ENCODE results near the gene POLH.
"Not testable (repeated sequence)": the region's sequence is repeated elsewhere in the genome, so short reads cannot be mapped to it uniquely, and the experiment has no call there.

Gene POLH

DNA sequence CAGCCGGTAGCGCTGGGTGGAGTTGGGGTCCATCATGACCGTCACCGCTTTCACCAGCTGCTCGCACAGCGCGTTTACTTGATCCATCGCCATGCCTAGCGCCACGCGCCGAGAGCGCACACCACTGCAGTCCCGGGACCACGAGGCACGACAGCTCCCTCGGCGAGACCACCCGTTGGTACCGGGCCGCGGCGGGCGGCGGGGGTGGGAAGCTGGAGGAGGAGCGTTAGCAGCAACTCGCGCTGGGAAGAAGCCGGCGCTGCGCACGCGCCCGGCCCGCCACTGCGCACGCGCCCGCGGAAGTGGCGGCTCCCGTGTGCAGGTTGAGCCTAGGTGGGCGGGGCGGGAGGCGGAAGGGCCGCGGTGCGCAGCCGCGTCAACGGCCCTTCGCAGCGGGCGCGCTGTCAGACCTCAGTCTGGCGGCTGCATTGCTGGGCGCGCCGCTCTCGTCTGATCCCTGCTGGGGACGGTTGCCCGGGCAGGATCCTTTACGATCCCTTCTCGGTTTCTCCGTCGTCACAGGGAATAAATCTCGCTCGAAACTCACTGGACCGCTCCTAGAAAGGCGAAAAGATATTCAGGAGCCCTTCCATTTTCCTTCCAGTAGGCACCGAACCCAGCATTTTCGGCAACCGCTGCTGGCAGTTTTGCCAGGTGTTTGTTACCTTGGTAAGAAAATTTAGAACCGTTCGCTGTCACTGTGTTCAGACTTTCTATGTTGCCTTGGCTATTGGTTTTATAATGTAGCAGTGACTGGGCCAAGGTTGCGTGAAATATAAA lies at the start of gene POLH, which contains the start of gene XPO5:
Gene POLH, plus strand, starts transcription at position 414 of the 780 bp plus-strand sequence. CDS start 6,135 bp downstream, outside the sequence.
Gene XPO5, minus strand, starts transcription at position 267 of the 780 bp plus-strand sequence. Its CDS starts 174 bp downstream, at position 93.
- FAIRE-seq = no peak

GRCh38 chr6:43532201-43532600 lies 43.8 kb upstream of the POLH start:
- no peak for FAIRE-seq

DNA sequence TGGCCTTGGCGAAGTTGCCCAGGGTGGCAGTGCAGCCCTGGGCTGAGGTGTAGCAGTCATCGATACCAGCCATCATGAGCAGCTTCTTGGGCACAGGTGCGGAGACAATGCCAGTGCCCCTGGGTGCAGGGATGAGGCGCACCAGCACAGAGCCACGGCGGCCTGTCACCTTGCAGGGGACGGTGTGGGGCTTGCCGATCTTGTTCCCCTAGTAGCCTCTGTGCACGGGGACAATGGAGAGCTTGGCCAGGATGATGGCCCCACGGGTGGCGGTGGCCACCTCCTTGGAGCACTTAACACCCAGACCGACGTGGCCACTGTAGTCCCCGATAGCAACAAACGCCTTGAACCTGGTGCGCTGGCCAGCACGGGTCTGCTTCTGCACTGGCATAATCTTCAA lies 37.0 kb upstream of the POLH start:
- not testable (repeated sequence) for FAIRE-seq

- FAIRE-seq = not testable (repeated sequence)
These were observed 36.6 kb upstream of the POLH start for GRCh38 chr6:43539409-43539808.

DNA sequence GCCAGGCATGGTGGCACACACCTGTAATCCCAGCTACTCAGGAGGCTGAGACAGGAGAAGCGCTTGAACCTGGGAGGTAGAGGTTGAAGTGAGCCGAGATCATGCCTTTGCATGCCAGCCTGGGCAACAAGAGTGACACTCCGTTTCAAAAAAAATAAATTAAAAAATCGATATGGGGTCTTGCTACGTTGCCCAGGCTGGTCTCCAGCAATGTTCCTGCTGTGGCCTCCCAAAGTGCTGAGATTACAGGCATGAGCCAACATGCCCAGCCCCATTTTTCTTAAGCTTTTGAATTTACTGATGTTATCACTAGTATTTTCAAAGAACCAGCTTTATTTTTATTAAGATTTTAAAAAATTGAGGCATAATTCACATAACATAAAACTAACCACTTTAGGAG lies 35.5 kb upstream of the POLH start:
- FAIRE-seq = no peak

DNA sequence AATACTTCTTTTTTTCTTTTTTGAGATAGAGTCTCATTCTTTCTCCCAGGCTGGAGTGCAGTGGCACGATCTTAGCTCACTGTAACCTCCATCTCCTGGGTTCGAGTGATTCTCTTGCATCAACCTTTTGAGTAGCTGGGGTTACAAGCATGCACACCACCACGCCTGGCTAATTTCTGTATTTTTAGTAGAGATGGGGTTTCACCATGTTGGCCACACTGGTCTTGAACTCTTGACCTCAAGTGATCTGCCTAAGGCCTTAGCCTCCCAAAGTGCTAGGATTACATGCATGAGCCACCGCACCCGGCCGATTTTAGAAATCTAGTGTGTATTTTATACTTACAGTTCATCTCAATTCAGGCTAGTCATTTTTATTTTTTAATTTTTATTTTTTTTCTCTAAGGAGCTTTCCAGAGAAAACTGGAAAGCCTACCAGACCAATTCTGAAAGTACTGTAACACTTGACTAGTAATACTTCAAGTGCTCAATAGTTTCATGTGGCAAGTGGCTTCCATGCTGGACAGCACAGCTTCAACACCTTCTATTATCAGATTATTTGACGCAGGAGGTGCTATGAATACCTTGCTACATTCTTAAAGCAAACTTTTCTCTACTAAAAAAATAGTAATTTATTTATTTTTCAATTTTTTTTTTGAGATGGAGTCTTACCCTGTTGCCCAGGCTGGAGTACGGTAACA lies 34.1 kb upstream of the POLH start:
- FAIRE-seq = no peak

DNA sequence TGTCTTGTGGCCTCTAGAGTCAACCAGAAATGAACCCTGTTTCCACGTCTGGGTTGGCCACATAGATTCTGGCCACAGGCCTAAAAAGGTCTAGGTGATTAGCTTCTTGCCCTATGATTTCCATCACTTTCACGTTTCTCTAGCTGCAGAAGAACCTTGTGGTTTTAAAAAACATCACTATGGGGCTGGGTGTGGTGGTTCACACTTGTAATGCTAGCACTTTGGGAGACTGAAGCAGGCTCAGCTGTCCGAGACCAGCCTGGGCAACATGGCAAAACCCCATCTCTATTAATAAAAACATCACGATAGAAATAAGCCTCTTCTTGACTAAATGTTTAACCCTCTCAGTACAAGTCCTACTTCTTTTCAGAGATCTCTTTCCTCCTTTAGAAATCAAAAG lies 31.5 kb upstream of the POLH start:
- FAIRE-seq = no peak

- FAIRE-seq = no peak
These were observed 28.8 kb upstream of the POLH start for GRCh38 chr6:43547222-43547621.

GRCh38 chr6:43557620-43558019 lies 18.4 kb upstream of the POLH start:
- FAIRE-seq = not testable (repeated sequence)

DNA sequence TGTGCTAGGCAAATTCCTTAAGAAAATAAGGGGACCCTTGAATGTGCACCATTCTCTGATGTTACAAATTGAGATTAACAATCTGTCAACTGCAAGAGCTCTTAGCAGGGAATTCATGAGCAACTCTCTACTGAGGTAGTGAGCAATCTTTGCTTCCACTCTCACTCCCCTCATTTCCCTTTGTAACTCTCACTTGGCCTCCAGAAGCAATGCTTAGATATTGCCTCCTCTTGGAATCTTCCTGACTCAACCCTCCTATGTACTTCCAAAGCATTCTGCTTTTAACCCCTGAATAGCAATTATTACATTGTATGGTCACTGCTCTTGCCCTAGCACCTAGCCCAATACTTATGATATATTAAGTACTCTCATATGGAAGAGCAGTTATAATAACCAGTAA lies 16.7 kb upstream of the POLH start:
- no peak for FAIRE-seq

GRCh38 chr6:43570876-43571441 lies 5.0 kb upstream of the POLH start:
- FAIRE-seq = no peak

DNA sequence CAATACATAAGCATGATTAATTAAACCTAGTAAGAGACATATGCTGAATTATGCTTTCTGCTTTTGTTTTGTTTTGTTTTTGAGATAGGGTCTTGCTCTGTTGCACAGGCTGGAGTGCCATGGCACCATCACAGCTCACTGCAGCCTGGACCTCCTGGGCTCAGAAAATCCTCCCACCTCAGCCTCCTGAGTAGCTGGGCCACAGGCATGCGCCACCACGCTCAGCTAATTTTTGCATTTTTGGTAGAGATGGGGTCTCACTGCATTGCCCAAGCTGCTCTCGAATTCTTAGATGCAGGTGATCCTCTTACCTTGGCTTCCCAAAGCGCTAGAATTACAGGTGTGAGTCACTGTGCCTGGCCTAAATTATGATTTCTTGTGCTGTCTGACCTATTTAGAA lies 4.0 kb upstream of the POLH start:
- no peak for FAIRE-seq

- FAIRE-seq = no peak
These were observed 747 bp upstream of the POLH start for GRCh38 chr6:43575105-43575771.

DNA sequence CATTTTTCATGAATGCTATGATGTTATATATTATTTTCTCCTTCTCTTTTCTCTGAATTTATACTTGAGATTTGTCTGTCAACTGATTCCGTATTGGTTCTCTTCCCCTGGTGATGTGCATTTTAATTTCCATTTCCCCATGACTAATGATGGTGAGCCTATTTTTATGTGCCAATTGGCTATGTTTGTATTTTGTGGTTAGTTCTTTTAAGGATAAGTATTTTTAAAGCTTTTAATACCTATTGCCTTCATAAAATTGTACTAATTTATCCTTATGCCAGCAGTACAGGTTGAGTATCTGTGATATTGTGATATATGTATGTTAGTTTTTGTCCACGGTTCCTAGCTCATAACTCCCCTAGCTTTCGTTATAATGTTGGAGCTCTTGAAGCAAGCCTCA lies 2.8 kb downstream of the POLH start:
- no peak for FAIRE-seq

DNA sequence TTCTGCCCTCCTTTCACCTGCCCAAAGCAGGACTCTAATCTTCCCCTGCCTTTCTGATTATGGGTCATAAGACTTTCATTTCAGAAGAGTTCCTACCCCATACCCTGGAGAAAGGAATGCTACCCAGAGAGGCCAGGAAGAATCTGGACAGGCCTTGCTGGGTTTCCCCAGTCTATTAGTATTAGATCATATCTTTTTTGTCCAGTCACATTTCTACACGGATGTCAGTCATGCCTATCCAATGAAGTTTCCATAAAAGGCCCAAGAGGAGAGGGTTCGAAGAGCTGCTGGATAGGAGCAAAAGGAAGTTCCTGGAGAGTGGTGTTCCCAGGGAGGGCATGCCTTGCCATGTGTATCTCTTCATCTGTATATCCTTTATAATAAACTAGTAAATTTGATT lies 3.2 kb downstream of the POLH start:
- no peak for FAIRE-seq

GRCh38 chr6:43582911-43583310 lies 6.9 kb downstream of the POLH start:
- no peak for FAIRE-seq

GRCh38 chr6:43584892-43585570 lies 9.0 kb downstream of the POLH start:
- no peak for FAIRE-seq

DNA sequence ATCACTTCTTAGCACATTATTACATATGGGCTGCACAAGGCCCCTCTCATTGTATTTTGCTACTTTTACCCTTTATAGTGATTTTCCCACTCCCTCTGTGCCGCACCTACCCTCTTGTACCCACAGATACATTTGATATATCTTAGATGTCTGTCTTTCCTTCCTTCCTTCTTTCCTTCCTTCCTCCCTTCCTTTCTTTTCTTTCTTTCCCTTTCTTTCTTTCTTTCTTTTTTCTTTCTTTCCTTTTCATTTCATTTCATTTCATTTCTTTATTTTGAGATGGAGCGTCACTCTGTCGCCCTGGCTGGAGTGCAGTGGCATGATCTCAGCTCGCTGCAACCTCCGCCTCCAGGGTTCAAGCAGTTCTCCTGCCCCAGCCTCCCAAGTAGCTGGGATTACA lies 12.2 kb downstream of the POLH start:
- FAIRE-seq = no peak

GRCh38 chr6:43589564-43589963 lies 13.6 kb downstream of the POLH start:
- not testable (repeated sequence) for FAIRE-seq

GRCh38 chr6:43593938-43594337 lies 18.0 kb downstream of the POLH start:
- FAIRE-seq = no peak

DNA sequence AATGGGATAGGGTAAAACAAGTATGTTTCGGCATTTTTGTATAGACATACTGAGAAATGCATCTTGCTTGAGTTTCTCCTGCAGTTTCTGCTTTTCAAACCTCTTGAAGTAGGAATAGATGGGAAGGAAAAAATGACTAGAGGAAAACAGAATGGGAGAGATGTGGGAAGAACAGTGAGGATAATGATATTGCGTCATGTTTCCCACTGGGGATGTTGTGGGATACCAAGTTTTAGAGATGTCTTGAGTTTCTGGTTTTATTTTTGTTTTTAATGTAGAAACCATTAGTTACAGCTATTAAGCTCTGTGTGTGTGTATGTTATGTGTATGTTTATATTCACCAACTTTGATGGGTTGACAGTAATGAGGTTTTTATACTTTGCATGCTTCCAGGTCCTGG lies 24.6 kb downstream of the POLH start:
- FAIRE-seq = no peak

GRCh38 chr6:43604174-43604573 lies 28.2 kb downstream of the POLH start:
- no peak for FAIRE-seq

DNA sequence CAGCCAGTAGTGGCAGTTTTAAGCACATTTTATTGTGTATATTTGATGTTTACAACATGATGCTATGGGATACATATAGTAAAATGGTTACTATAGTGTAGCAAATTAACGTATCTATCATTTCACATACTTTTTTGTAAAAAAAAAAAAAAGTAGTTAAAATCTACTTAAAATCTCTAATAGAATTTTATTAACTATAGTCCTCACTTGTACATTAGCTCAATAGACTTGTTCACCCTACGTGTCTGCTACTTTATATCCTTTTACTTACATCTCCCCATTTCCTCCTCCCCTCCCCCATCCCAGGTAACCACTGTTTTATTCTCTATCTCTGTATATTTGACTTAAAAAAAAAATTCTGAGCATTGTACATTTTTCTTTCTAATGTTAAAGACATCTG lies 30.0 kb downstream of the POLH start:
- no peak for FAIRE-seq
